Upper lobe of left lung (tissue), 6 donors: ENCODE data around the gene PRKCE. TPM values are rescaled to one million over a fixed set of nuclear protein-coding genes. Genes with fewer than 3 reads are reported as not detected.
A peak's percentile ranks its signal among the peaks of the same experiment; 100 is the strongest.

Experiments
- ATAC-seq, 2 donors: fragments of 200-7000 bp; cut with Tn5 transposase; one replicate each; pipeline ENCODE4 v1.9.1; 2022; ENCODE audit warnings: mild to moderate bottlenecking in 2 of 2, moderate library complexity in 2 of 2; ENCODE audit not compliant: low FRiP score in 2 of 2
- DNase-seq, 2 donors: peaks; one replicate each; pipeline ENCODE4 v3.0.0-alpha.2; 2019 to 2020
- H3K27ac ChIP-seq, 4 donors: fragments of 200-600 bp; sonication (generic); one replicate each; pipeline ENCODE4 v1.5.1; 2016 to 2019
- H3K27me3 ChIP-seq, 4 donors: fragments of 200-600 bp; sonication (generic); one replicate each; pipeline ENCODE4 v1.5.1; 2017 to 2019
- H3K36me3 ChIP-seq, 4 donors: fragments of 200-600 bp; sonication (generic); one replicate each; pipeline ENCODE4 v1.5.1; 2016 to 2019
- H3K4me1 ChIP-seq, 4 donors: fragments of 200-600 bp; sonication (generic); one replicate each; pipeline ENCODE4 v1.5.1; 2018 to 2019
- H3K4me3 ChIP-seq, 4 donors: fragments of 200-600 bp; sonication (generic); one replicate each; pipeline ENCODE4 v1.5.1; 2017 to 2019; ENCODE audit warnings: mild to moderate bottlenecking in 2 of 4, moderate library complexity in 1 of 4
- H3K9me3 ChIP-seq, 4 donors: fragments of 200-600 bp; sonication (generic); one replicate each; pipeline ENCODE4 v1.5.1; 2018 to 2019
- EP300 ChIP-seq, 4 donors: sonication (generic); formaldehyde crosslinking; IDR thresholded peaks; one replicate each; pipeline ENCODE4 v1.5.1; 2017; ENCODE audit warnings: antibody characterized with exemption in 4 of 4, control low read depth in 2 of 4
- POLR2A ChIP-seq, 4 donors: fragments of 450-650 bp; IDR thresholded peaks; one replicate each; pipeline ENCODE4 v1.5.1; 2016 to 2017; ENCODE audit warnings: antibody characterized with exemption in 4 of 4, mild to moderate bottlenecking in 2 of 4
- POLR2AphosphoS5 ChIP-seq, 2 donors: sonication (generic); formaldehyde crosslinking; IDR thresholded peaks; one replicate each; pipeline ENCODE4 v1.5.1; 2017; ENCODE audit warnings: antibody characterized with exemption in 2 of 2
- WGBS, 2 donors: methylation state at CpG; one replicate each; pipeline ENCODE4 v1.1.5; 2017 to 2018; 5-methylcytosine and 5-hydroxymethylcytosine counted together
- total RNA-seq, 6 donors: library from RNA; depleted of rRNA in 4 of 6; stranded (reverse); fragments of >200 nt in 4 of 6; gene quantifications; one replicate each; pipeline versions ENCODE4 v1.1.0 to v1.2.1, GENCODE V29; 2016 to 2021
- TF ChIP-seq, protein P1 (sequence below), 6 experiments: fragments of 450-650 bp in 4 of 6; fragments of 200-600 bp in 2 of 6; sonication (generic) in 2 of 6; IDR thresholded peaks; one replicate each; pipeline ENCODE4 v1.5.1; 2016 to 2019; ENCODE audit warnings: antibody characterized with exemption in 6 of 6
- donor health status: DM: no; HTN: no; CAD: no; lungs with moderate emphysema.
- donor health status: DM: no; HTN: yes; CAD: no; lungs with severe emphysema.

The PRKCE gene
- total RNA-seq, 6 donors from 2014 or later = 54.9 to 124 (median 75.6) TPM

DNA sequence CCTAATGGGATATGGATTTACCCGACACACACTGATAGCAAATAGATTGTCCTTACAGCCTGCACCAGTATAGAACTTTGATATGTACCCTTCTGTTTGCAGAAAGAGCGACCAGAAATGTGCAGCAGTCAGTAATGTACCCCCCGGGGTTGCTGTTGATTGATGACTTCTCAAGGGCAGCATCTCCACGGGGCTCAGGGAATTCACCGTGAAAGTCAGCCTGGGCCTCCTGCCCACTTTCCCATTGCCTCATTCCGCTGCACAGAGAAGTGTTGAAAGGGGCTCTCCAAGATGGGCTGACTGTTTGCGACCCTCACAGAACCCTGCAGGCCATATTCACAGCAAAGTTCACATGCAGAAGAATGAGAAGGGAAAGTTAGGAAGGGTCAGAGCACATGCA lies 241.3 kb downstream of the PRKCE start:
- Histone ChIP-seq H3K27me3 (no peaks in the 10 kb centered on the region), H3K4me1 (peaks cover 73 to 96% (median 76%) of the 10 kb centered on the region in 4 donors), H3K36me3 (no peaks in the 10 kb centered on the region), H3K9me3 (no peaks in the 10 kb centered on the region), H3K27ac (peak overlapping the region; percentile 43 to 82 (median 76)), H3K4me3 (peak overlapping the region in 1 of 4 donors; percentile 7)
- ATAC-seq (peak in 1 of 2 donors; percentile 12), DNase-seq (peak in 1 of 2 donors; percentile 75)
- peak in 1 of 4 donors; percentile 36 for TF ChIP-seq EP300 (IDR thresholded peaks at IDR 0.05)
- TF ChIP-seq POLR2A (IDR thresholded peaks at IDR 0.05) = no peak
- 26 to 27% methylated on average over 6 to 7 of the region's 7 CpGs for WGBS, 2 donors

DNA sequence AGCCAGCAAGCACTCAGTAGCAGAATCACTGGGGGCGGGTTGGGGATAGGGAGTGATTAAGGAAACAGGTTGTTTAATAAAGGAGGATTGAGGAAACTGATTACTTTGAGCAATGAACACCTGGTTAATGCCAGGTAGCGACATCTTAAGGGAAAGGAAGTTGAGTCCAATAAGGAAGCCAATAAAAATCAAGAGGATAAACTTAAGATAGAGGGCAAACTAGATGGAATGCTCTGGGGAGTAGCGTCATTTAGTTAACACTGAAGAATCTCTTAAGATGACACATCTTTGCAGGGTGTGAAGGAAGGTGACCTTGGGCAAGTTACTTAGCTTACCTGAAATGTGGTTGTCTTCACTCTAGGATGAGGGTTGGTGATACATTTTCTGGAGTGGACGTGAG lies 242.7 kb downstream of the PRKCE start:
- H3K4me1 ChIP-seq = peaks cover 61 to 96% (median 76%) of the 10 kb centered on the region in 4 donors
- H3K9me3 ChIP-seq = no peaks in the 10 kb centered on the region
- ATAC-seq (no peak), DNase-seq (no peak)
- H3K4me3 ChIP-seq = no peak overlapping the region
- TF ChIP-seq EP300 (IDR thresholded peaks at IDR 0.05) (no peak), POLR2AphosphoS5 (IDR thresholded peaks at IDR 0.05) (no peak), POLR2A (IDR thresholded peaks at IDR 0.05) (no peak)
- TF ChIP-seq, protein P1, sequence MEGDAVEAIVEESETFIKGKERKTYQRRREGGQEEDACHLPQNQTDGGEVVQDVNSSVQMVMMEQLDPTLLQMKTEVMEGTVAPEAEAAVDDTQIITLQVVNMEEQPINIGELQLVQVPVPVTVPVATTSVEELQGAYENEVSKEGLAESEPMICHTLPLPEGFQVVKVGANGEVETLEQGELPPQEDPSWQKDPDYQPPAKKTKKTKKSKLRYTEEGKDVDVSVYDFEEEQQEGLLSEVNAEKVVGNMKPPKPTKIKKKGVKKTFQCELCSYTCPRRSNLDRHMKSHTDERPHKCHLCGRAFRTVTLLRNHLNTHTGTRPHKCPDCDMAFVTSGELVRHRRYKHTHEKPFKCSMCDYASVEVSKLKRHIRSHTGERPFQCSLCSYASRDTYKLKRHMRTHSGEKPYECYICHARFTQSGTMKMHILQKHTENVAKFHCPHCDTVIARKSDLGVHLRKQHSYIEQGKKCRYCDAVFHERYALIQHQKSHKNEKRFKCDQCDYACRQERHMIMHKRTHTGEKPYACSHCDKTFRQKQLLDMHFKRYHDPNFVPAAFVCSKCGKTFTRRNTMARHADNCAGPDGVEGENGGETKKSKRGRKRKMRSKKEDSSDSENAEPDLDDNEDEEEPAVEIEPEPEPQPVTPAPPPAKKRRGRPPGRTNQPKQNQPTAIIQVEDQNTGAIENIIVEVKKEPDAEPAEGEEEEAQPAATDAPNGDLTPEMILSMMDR (IDR thresholded peaks at IDR 0.05) = no peak
- H3K27ac ChIP-seq = peak overlapping the region in 3 of 4 donors; percentile 74 to 82 (median 79)
- H3K36me3 ChIP-seq = no peaks in the 10 kb centered on the region
- WGBS, 2 donors = 80 to 88% methylated on average over 4 of the region's 4 CpGs
- no peaks in the 10 kb centered on the region for H3K27me3 ChIP-seq

DNA sequence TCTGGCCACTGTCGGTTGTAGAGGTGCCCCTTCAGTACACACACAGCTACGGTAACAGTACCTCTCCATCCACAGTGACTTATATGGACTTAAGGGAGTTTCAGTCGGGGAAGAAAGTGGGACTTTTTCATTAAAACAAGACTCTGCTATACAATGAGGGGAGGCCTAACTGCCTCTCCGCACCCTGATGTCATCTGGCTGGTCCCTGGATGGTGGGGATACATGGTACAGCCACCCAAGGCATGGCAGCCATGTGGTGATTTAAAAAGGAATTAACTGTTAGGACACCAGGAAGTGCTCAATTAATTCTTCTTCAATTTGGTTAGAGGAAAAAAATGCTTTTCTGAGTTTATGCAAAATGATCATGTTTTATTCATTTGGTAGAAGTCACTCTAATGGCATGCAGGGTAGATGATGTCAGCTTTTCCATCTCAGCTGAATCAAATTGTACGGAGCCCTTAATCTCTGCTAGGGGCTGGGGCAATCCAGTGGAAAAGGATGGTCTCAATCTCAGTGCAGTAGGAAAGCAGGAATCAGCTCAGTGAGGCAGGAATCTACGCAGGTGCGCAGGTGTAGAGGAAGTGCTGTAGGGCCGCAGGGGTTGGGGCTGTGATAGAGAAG lies 243.9 kb downstream of the PRKCE start:
- Histone ChIP-seq H3K36me3 (no peaks in the 10 kb centered on the region), H3K9me3 (no peaks in the 10 kb centered on the region), H3K4me1 (peaks cover 50 to 91% (median 66%) of the 10 kb centered on the region in 4 donors), H3K27ac (peak overlapping the region in 3 of 4 donors; percentile 1 to 67 (median 49)), H3K4me3 (no peak overlapping the region), H3K27me3 (no peaks in the 10 kb centered on the region)
- no peak for TF ChIP-seq POLR2AphosphoS5 (IDR thresholded peaks at IDR 0.05)
- TF ChIP-seq EP300 (IDR thresholded peaks at IDR 0.05) = no peak
- no peak for TF ChIP-seq POLR2A (IDR thresholded peaks at IDR 0.05)
- TF ChIP-seq, protein P1 (IDR thresholded peaks at IDR 0.05) = no peak
- peak in 1 of 2 donors; percentile 28 for ATAC-seq
- WGBS, 2 donors = 89 to 95% methylated on average over 8 of the region's 8 CpGs
- DNase-seq = no peak

DNA sequence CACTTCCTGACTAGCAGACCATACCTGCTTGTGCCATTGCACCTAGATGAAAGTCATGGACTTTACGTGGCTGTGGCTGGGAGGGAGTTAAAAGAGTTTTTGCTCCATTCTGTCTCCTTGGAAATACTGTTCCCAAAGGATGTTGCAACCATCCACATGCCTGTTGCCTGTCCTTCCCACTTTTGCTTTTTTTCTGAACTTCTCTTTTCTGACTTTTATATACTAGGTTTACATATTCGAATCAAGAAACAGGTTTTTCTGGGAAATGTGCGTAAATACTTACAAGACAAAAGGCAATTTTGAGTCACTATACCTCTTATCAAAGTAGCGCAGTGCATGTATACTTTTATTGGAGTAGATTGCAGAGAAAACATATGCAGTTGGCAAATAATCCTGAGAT lies 244.8 kb downstream of the PRKCE start:
- H3K4me1 ChIP-seq = peaks cover 41 to 84% (median 56%) of the 10 kb centered on the region in 4 donors
- no peaks in the 10 kb centered on the region for H3K9me3 ChIP-seq
- DNase-seq = no peak
- no peaks in the 10 kb centered on the region for H3K36me3 ChIP-seq
- TF ChIP-seq EP300 (IDR thresholded peaks at IDR 0.05) = no peak
- no peak for TF ChIP-seq POLR2AphosphoS5 (IDR thresholded peaks at IDR 0.05)
- TF ChIP-seq, protein P1 (IDR thresholded peaks at IDR 0.05) = no peak
- TF ChIP-seq POLR2A (IDR thresholded peaks at IDR 0.05) = no peak
- WGBS, 2 donors = 60 to 61% methylated on average over 4 of the region's 4 CpGs
- no peak overlapping the region for H3K4me3 ChIP-seq
- no peaks in the 10 kb centered on the region for H3K27me3 ChIP-seq
- H3K27ac ChIP-seq = peak overlapping the region in 3 of 4 donors; percentile 1 to 67 (median 49)
- peak in 1 of 2 donors; percentile 13 for ATAC-seq

DNA sequence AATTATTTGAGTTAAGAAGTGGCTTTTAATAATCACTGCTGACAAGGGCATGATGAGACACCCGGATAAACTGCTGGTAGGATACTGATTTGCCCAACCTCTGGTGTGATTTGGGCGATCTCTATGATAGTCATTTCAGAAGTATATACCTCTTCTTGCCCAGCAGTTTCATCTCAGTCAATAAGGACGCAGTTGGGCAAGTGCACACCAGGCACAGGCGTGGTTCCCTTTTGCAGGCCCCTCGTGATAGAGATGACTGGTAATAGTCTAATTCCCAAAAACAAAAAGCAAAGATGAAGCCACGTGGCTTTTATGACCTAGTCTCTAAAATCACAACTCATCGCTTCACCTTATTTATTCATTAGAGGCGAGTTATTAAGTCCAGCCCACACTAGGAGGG lies 246.4 kb downstream of the PRKCE start:
- DNase-seq (peak in 1 of 2 donors; percentile 66), ATAC-seq (peak in 1 of 2 donors; percentile 43)
- H3K9me3 ChIP-seq = no peaks in the 10 kb centered on the region
- no peak overlapping the region for H3K4me3 ChIP-seq
- no peaks in the 10 kb centered on the region for H3K27me3 ChIP-seq
- peak overlapping the region in 2 of 4 donors; percentile 8 to 67 for H3K27ac ChIP-seq
- H3K36me3 ChIP-seq = no peaks in the 10 kb centered on the region
- peaks cover 26 to 82% (median 51%) of the 10 kb centered on the region in 4 donors for H3K4me1 ChIP-seq
- 77 to 84% methylated on average over 8 of the region's 8 CpGs for WGBS, 2 donors
- peak in 2 of 4 donors; percentile 14 to 50 for TF ChIP-seq EP300 (IDR thresholded peaks at IDR 0.05)
- TF ChIP-seq, protein P1 (IDR thresholded peaks at IDR 0.05) = no peak
- TF ChIP-seq POLR2A (IDR thresholded peaks at IDR 0.05) = peak in 1 of 4 donors; percentile 45
- peak in 1 of 2 donors; percentile 13 for TF ChIP-seq POLR2AphosphoS5 (IDR thresholded peaks at IDR 0.05)
